ENCODE measurements around the gene FOXO6.

DNA sequence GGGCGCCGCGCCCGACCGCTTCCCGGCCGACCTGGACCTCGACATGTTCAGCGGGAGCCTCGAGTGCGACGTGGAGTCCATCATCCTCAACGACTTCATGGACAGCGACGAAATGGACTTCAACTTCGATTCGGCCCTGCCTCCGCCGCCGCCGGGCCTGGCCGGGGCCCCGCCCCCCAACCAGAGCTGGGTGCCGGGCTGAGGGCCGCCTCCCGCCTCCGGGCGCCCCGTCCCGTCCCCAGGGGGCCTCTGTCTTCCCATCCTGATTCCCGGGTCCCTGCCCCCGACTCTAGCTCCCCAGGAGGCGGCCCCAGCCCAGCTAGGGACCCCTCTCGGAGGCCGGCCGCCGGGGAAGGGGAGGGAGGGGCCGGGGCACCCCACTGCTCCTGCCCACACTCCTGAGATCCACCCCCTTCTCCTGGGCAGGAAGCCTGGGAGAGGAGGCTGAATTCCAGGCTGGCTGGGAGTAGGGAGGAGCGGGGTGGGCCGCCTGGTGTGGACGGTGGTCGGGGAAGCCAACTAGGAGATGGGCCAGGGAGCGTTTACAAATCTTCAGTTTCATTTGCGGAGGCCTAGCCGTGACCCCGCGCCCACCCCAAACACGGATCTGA is 21.4 kb downstream of the FOXO6 start:
- TF ChIP-seq, protein P1, sequence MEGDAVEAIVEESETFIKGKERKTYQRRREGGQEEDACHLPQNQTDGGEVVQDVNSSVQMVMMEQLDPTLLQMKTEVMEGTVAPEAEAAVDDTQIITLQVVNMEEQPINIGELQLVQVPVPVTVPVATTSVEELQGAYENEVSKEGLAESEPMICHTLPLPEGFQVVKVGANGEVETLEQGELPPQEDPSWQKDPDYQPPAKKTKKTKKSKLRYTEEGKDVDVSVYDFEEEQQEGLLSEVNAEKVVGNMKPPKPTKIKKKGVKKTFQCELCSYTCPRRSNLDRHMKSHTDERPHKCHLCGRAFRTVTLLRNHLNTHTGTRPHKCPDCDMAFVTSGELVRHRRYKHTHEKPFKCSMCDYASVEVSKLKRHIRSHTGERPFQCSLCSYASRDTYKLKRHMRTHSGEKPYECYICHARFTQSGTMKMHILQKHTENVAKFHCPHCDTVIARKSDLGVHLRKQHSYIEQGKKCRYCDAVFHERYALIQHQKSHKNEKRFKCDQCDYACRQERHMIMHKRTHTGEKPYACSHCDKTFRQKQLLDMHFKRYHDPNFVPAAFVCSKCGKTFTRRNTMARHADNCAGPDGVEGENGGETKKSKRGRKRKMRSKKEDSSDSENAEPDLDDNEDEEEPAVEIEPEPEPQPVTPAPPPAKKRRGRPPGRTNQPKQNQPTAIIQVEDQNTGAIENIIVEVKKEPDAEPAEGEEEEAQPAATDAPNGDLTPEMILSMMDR (IDR thresholded peaks at IDR 0.05) = no peak
- peak in 1 of 2 donors; percentile 21 for TF ChIP-seq POLR2A (IDR thresholded peaks at IDR 0.05)
